Ovary (tissue), 9 donors: ENCODE results near the gene AOX1. TPM values are rescaled to one million over a fixed set of nuclear protein-coding genes. Genes with fewer than 3 reads are reported as not detected.

ENCODE experiments used
- DNase-seq, 5 donors: peaks; one replicate each; pipeline ENCODE4 v3.0.0-alpha.2; 2019 to 2020
- H3K27ac ChIP-seq, 2 donors: fragments of 200-600 bp; one replicate each; pipeline versions ENCODE4 v1.5.1 to v1.8.0; 2019 to 2022
- H3K27me3 ChIP-seq: fragments of 200-600 bp; one replicate; pipeline ENCODE4 v1.8.0; 2022
- H3K36me3 ChIP-seq: fragments of 200-600 bp; sonication (generic); one replicate; pipeline ENCODE4 v1.5.1; 2019
- H3K4me1 ChIP-seq: one replicate; pipeline ENCODE4 v1.8.1; 2013; ENCODE audit warnings: mild to moderate bottlenecking, moderate library complexity; ENCODE audit not compliant: insufficient read depth
- H3K4me3 ChIP-seq: fragments of 200-600 bp; sonication (generic); one replicate; pipeline ENCODE4 v1.5.1; 2017
- H3K9me3 ChIP-seq, 2 donors: fragments of 200-600 bp in 1 of 2; sonication (generic) in 1 of 2; one replicate each; pipeline versions ENCODE4 v1.5.1 to v1.8.1; 2013 to 2019; ENCODE audit warnings: mild to moderate bottlenecking in 1 of 2, moderate library complexity in 1 of 2
- EP300 ChIP-seq: sonication (generic); formaldehyde crosslinking; IDR thresholded peaks from one replicate; pipeline ENCODE4 v1.6.1; 2017; ENCODE audit warnings: antibody characterized with exemption
- POLR2A ChIP-seq: fragments of 450-650 bp; IDR thresholded peaks from one replicate; pipeline ENCODE4 v1.6.1; 2017; ENCODE audit warnings: antibody characterized with exemption, mild to moderate bottlenecking, moderate library complexity
- WGBS, 3 donors: extraction: QIAGEN DNeasy Blood & Tissue Kit in 1 of 3; methylation state at CpG; one replicate each; pipeline versions ENCODE4 v1.1.5 to v1.1.7; 2013 to 2017; 5-methylcytosine and 5-hydroxymethylcytosine counted together
- intact Hi-C, 4 donors: fragments of 100-400 bp; cut with DNase I; formaldehyde crosslinking; loops; one replicate each; pipeline versions ENCODE4 v1.11.0 to v1.15.1; 2022 to 2023
- polyA plus RNA-seq, 2 donors: library from polyadenylated mRNA; stranded (reverse); fragments of 200-250 nt in 1 of 2; fragments of 350-450 nt in 1 of 2; fragmentation: Illumina TruSeq in 1 of 2; extraction: RNeasy Lipid Tissue Mini Kit (QIAGEN cat#74804) in 1 of 2; gene quantifications; one replicate each; pipeline ENCODE4 v1.2.3, GENCODE V29; 2013 to 2014
- total RNA-seq, 7 donors: library from RNA; depleted of rRNA in 2 of 7; stranded (reverse); fragments of >200 nt in 2 of 7; fragmentation: NEBNext Ultra II Directional in 3 of 7; extraction: Animal tissue kit (Norgen Biotek cat#: 25700) in 3 of 7; gene quantifications; one replicate each; pipeline versions ENCODE4 v1.1.0 to v1.2.4, GENCODE V29; 2016 to 2023
- TF ChIP-seq, protein P1 (sequence below), 3 donors: fragments of 450-650 bp in 2 of 3; fragments of 200-600 bp in 1 of 3; IDR thresholded peaks; one replicate each; pipeline versions ENCODE4 v1.5.1 to v1.8.0; 2016 to 2022; ENCODE audit warnings: antibody characterized with exemption in 3 of 3, mild to moderate bottlenecking in 1 of 3
- donor health status: DM: no; HTN: no; CAD: no; lungs with moderate emphysema.
- donor health status: DM: no; HTN: no; CAD: no.
- donor health status: Bipolar disorder and iron deficiency.
- donor health status: DM: yes; HTN: yes; CAD: no.
- donor health status: DM: no; HTN: no; CAD: no.
- donor health status: DM: yes; HTN: yes; CAD: no.

Gene AOX1
- total and polyA plus RNA-seq, 9 donors, result 29.1 to 105 (median 67.2) TPM

DNA sequence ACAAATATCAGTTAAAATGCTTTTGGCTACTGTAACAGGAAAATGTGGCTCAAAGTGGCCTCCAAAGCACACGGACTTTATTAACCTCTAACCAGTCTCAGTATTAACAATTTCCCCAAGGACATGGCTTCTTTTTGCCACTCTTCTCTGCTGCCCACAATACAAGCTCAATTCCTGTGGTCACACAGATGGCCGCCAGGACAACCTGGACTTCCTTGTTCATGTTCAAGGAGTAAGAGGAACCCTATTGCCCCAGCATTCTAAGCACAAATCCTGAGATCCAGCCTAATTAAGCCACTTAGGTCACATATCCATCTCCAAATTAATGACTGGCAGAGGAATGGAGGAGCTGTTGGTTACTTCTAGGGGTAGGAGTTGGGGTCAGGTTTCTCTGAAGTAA, 38.2 kb downstream of the AOX1 start:
- H3K9me3 ChIP-seq, result no peaks in the 10 kb centered on the region
- intact Hi-C loops, result no loop called here
- DNase-seq, result no peak
- H3K27me3 ChIP-seq, result no peaks in the 10 kb centered on the region
- no peak overlapping the region for H3K27ac ChIP-seq
- no peak overlapping the region for H3K4me3 ChIP-seq
- TF ChIP-seq POLR2A, result no peak
- TF ChIP-seq, protein P1, sequence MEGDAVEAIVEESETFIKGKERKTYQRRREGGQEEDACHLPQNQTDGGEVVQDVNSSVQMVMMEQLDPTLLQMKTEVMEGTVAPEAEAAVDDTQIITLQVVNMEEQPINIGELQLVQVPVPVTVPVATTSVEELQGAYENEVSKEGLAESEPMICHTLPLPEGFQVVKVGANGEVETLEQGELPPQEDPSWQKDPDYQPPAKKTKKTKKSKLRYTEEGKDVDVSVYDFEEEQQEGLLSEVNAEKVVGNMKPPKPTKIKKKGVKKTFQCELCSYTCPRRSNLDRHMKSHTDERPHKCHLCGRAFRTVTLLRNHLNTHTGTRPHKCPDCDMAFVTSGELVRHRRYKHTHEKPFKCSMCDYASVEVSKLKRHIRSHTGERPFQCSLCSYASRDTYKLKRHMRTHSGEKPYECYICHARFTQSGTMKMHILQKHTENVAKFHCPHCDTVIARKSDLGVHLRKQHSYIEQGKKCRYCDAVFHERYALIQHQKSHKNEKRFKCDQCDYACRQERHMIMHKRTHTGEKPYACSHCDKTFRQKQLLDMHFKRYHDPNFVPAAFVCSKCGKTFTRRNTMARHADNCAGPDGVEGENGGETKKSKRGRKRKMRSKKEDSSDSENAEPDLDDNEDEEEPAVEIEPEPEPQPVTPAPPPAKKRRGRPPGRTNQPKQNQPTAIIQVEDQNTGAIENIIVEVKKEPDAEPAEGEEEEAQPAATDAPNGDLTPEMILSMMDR (IDR thresholded peaks at IDR 0.05), result no peak
- no peak for TF ChIP-seq EP300
- WGBS, 3 donors, result 87 to 91% (median 88%) methylated on average over 2 of the region's 2 CpGs
- H3K36me3 ChIP-seq, result no peaks in the 10 kb centered on the region
- peaks cover 4% of the 10 kb centered on the region for H3K4me1 ChIP-seq

DNA sequence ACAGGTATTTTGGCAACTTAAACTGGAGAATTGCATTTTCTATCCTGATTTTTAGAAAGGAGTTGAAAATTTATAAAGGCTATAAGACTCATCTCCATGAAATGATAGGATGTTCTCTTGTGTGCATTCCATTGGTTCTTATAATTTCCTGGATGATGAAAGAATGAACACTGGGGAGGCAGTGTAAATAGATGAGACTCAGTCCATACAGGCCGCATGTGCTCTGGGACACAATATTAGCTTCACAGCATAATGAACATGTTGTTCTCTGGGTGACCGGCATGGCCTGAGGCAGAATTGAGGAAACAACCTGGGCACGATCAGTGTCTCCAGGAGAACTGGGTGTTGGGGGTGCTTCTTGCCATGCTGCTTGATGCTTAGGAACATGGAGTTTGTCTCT, 38.8 kb downstream of the AOX1 start:
- no peak for DNase-seq
- Histone ChIP-seq H3K4me3 (no peak overlapping the region), H3K9me3 (no peaks in the 10 kb centered on the region), H3K36me3 (no peaks in the 10 kb centered on the region), H3K27ac (no peak overlapping the region), H3K4me1 (no peaks in the 10 kb centered on the region), H3K27me3 (no peaks in the 10 kb centered on the region)
- WGBS, 3 donors, result 91 to 96% (median 95%) methylated on average over 3 of the region's 3 CpGs
- TF ChIP-seq, protein P1 (IDR thresholded peaks at IDR 0.05), result no peak
- TF ChIP-seq POLR2A (no peak), EP300 (no peak)
- intact Hi-C loops, result no loop called here

DNA sequence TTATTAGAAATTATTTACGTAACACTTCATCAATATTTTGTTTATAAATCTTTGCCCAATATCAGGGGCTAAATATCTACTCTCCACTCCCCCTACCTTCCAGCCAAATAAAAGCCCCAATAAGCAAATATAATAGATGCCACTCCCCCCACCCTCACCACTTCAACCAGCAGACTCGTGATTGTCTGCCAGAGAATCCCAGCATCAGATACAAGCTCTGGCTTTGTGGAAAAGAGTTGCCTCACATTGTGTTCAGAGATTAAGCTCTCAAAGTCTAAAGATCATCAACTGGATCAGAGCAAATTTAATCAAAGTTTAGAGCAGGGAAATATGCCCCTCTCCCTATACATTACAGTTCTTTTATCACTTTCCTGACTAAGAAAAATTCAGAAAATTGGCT, 39.5 kb downstream of the AOX1 start:
- H3K9me3 ChIP-seq, result no peaks in the 10 kb centered on the region
- H3K27ac ChIP-seq, result no peak overlapping the region
- WGBS, 3 donors, result 80 to 86% (median 82%) methylated on average over 2 of the region's 2 CpGs
- H3K4me3 ChIP-seq, result no peak overlapping the region
- H3K27me3 ChIP-seq, result no peaks in the 10 kb centered on the region
- H3K4me1 ChIP-seq, result no peaks in the 10 kb centered on the region
- H3K36me3 ChIP-seq, result no peaks in the 10 kb centered on the region
- no peak for DNase-seq
- TF ChIP-seq POLR2A, result no peak
- TF ChIP-seq EP300, result no peak
- TF ChIP-seq, protein P1 (IDR thresholded peaks at IDR 0.05), result no peak
- intact Hi-C loops, result no loop called here

DNA sequence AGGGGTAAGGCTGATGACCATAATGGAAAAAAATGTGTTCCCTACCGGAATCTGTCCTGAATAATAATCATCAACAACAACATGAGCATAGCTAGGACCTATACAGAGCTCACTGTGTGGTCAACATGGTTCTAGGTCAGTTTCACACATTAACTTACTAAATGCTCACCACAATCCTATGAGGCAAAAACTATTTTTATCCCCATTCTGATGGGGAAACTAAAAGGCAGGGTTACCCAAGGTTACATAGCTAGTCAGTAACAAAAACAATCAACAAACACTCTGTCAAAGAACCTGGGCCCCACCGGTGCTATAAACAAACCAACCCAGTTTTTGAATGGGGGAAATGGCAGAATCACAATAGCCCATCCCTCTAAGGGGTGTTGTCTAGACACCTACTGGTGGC, 40.1 kb downstream of the AOX1 start:
- Histone ChIP-seq H3K9me3 (no peaks in the 10 kb centered on the region), H3K27ac (no peak overlapping the region), H3K4me3 (no peak overlapping the region), H3K36me3 (no peaks in the 10 kb centered on the region), H3K4me1 (no peaks in the 10 kb centered on the region), H3K27me3 (no peaks in the 10 kb centered on the region)
- DNase-seq, result no peak
- 79 to 86% (median 80%) methylated on average over 2 of the region's 2 CpGs for WGBS, 3 donors
- intact Hi-C loops, result no loop called here
- TF ChIP-seq EP300 (no peak), POLR2A (no peak)
- TF ChIP-seq, protein P1 (IDR thresholded peaks at IDR 0.05), result no peak
